ENCODE measurements around the gene FAM228B.

- TF ChIP-seq POLR2A (IDR thresholded peaks at IDR 0.05; ENCODE audit: extremely low read depth, insufficient read length) (no peak), MAX (IDR thresholded peaks at IDR 0.05; ENCODE audit: low read depth, low read length) (no peak), MYC (IDR thresholded peaks at IDR 0.05; ENCODE audit: low read depth, low read length) (no peak)
- TF ChIP-seq, protein P1, sequence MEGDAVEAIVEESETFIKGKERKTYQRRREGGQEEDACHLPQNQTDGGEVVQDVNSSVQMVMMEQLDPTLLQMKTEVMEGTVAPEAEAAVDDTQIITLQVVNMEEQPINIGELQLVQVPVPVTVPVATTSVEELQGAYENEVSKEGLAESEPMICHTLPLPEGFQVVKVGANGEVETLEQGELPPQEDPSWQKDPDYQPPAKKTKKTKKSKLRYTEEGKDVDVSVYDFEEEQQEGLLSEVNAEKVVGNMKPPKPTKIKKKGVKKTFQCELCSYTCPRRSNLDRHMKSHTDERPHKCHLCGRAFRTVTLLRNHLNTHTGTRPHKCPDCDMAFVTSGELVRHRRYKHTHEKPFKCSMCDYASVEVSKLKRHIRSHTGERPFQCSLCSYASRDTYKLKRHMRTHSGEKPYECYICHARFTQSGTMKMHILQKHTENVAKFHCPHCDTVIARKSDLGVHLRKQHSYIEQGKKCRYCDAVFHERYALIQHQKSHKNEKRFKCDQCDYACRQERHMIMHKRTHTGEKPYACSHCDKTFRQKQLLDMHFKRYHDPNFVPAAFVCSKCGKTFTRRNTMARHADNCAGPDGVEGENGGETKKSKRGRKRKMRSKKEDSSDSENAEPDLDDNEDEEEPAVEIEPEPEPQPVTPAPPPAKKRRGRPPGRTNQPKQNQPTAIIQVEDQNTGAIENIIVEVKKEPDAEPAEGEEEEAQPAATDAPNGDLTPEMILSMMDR (IDR thresholded peaks at IDR 0.05; ENCODE audit: low read depth, low read length): no peak
Measured at GRCh38 chr2:24162494-24162893, 39.2 kb downstream of the FAM228B start.

Measured in NB4 (cell line).